ENCODE results near the gene PTPRJ. TPM values are rescaled to one million over a fixed set of nuclear protein-coding genes. Genes with fewer than 3 reads are reported as not detected.
A peak's percentile ranks its signal among the peaks of the same experiment; 100 is the strongest.

Gene PTPRJ
- total and polyA plus RNA-seq, 9 of the 15 experiments (the other 6 are each of a cell fraction or from before 2014, with no cell fraction given), result 0.56 to 10.7 (median 4.8) TPM

DNA sequence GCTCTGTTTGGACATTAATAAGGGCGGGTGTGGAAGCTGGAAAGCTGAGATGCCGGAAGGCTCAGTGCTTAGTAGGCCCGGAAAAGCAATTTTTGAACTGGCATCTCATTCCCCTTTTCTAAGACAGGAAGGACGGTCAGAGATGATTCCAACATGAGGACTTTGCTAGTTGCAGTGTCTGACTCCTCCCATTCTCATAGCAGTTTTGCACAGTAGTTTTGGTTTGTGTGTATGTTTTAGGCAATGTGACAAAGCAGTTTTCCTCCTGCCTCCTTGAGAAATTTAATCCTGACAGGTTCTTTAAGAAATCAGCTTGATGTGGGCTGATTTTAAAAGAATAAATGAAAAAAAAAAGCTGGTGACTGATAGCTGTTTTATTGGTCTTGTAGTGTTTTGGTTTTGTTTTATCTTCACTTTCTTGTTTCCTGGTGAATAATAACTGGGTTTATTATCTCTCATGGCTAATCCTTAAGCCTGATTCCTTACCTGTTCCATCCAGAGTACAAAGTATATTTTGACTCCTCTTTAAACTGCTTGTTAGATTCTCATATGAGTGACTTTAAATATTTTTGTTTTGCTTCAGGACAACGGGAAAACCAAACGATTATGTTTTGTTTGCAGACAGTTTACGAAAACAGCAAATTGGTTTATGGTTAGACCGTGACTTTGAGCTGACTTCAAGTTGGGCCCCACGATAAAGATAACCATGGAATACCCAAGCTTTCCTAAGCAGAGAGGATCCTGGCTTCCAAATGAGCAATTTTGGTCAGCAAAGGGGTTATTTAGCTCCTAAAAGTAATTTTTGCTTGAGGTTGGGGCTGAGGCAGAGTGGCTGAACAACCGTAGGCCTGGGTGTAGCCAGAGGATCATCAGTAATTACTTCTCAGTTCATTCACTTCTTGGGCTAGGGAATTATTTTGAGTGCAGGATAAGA, 3.4 kb downstream of the PTPRJ start (continued):
- TF ChIP-seq, protein P1, sequence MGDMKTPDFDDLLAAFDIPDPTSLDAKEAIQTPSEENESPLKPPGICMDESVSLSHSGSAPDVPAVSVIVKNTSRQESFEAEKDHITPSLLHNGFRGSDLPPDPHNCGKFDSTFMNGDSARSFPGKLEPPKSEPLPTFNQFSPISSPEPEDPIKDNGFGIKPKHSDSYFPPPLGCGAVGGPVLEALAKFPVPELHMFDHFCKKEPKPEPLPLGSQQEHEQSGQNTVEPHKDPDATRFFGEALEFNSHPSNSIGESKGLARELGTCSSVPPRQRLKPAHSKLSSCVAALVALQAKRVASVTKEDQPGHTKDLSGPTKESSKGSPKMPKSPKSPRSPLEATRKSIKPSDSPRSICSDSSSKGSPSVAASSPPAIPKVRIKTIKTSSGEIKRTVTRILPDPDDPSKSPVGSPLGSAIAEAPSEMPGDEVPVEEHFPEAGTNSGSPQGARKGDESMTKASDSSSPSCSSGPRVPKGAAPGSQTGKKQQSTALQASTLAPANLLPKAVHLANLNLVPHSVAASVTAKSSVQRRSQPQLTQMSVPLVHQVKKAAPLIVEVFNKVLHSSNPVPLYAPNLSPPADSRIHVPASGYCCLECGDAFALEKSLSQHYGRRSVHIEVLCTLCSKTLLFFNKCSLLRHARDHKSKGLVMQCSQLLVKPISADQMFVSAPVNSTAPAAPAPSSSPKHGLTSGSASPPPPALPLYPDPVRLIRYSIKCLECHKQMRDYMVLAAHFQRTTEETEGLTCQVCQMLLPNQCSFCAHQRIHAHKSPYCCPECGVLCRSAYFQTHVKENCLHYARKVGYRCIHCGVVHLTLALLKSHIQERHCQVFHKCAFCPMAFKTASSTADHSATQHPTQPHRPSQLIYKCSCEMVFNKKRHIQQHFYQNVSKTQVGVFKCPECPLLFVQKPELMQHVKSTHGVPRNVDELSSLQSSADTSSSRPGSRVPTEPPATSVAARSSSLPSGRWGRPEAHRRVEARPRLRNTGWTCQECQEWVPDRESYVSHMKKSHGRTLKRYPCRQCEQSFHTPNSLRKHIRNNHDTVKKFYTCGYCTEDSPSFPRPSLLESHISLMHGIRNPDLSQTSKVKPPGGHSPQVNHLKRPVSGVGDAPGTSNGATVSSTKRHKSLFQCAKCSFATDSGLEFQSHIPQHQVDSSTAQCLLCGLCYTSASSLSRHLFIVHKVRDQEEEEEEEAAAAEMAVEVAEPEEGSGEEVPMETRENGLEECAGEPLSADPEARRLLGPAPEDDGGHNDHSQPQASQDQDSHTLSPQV (IDR thresholded peaks at IDR 0.05), result peak; percentile 28; the same call in 1 of the 2 replicates
- 0 out of 2 replicates have a peak, but pooled peaks have one; percentile 10 for TF ChIP-seq SMARCA4 (IDR thresholded peaks at IDR 0.05)
- TF ChIP-seq, protein P2, sequence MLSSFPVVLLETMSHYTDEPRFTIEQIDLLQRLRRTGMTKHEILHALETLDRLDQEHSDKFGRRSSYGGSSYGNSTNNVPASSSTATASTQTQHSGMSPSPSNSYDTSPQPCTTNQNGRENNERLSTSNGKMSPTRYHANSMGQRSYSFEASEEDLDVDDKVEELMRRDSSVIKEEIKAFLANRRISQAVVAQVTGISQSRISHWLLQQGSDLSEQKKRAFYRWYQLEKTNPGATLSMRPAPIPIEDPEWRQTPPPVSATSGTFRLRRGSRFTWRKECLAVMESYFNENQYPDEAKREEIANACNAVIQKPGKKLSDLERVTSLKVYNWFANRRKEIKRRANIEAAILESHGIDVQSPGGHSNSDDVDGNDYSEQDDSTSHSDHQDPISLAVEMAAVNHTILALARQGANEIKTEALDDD (IDR thresholded peaks at IDR 0.05), result peak; percentile 70
- TF ChIP-seq NCOA4 (IDR thresholded peaks at IDR 0.05; ENCODE audit: partially characterized antibody), result no peak
- TF ChIP-seq ZNF316 (IDR thresholded peaks at IDR 0.05), result peak; percentile 88
- TF ChIP-seq C11orf30 (IDR thresholded peaks at IDR 0.05; ENCODE audit: low read depth), result peak; percentile 86
- TF ChIP-seq ZKSCAN1 (IDR thresholded peaks at IDR 0.05; ENCODE audit: low read depth, low read length), result peak; percentile 88
- peak; percentile 42; the same call in 1 of the 2 replicates for TF ChIP-seq DPF2 (IDR thresholded peaks at IDR 0.05)
- TF ChIP-seq ZNF12 (CRISPR knock-in tag; IDR thresholded peaks at IDR 0.05), result no peak
- TF ChIP-seq ZZZ3 (IDR thresholded peaks at IDR 0.05), result no peak
- peak; percentile 76 for TF ChIP-seq MAFG (tag; conservative IDR thresholded peaks at IDR 0.05)
- TF ChIP-seq MAFK (IDR thresholded peaks at IDR 0.05; ENCODE audit: low read length), result peak; percentile 49; the same call in 1 of the 2 replicates
- TF ChIP-seq NFE2 (IDR thresholded peaks at IDR 0.05; ENCODE audit: low read depth), result peak; percentile 82
- TF ChIP-seq, protein P3, sequence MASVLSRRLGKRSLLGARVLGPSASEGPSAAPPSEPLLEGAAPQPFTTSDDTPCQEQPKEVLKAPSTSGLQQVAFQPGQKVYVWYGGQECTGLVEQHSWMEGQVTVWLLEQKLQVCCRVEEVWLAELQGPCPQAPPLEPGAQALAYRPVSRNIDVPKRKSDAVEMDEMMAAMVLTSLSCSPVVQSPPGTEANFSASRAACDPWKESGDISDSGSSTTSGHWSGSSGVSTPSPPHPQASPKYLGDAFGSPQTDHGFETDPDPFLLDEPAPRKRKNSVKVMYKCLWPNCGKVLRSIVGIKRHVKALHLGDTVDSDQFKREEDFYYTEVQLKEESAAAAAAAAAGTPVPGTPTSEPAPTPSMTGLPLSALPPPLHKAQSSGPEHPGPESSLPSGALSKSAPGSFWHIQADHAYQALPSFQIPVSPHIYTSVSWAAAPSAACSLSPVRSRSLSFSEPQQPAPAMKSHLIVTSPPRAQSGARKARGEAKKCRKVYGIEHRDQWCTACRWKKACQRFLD (CRISPR knock-in tag; IDR thresholded peaks at IDR 0.05), result peak; percentile 39; the same call in 1 of the 2 replicates
- TF ChIP-seq, protein P4, sequence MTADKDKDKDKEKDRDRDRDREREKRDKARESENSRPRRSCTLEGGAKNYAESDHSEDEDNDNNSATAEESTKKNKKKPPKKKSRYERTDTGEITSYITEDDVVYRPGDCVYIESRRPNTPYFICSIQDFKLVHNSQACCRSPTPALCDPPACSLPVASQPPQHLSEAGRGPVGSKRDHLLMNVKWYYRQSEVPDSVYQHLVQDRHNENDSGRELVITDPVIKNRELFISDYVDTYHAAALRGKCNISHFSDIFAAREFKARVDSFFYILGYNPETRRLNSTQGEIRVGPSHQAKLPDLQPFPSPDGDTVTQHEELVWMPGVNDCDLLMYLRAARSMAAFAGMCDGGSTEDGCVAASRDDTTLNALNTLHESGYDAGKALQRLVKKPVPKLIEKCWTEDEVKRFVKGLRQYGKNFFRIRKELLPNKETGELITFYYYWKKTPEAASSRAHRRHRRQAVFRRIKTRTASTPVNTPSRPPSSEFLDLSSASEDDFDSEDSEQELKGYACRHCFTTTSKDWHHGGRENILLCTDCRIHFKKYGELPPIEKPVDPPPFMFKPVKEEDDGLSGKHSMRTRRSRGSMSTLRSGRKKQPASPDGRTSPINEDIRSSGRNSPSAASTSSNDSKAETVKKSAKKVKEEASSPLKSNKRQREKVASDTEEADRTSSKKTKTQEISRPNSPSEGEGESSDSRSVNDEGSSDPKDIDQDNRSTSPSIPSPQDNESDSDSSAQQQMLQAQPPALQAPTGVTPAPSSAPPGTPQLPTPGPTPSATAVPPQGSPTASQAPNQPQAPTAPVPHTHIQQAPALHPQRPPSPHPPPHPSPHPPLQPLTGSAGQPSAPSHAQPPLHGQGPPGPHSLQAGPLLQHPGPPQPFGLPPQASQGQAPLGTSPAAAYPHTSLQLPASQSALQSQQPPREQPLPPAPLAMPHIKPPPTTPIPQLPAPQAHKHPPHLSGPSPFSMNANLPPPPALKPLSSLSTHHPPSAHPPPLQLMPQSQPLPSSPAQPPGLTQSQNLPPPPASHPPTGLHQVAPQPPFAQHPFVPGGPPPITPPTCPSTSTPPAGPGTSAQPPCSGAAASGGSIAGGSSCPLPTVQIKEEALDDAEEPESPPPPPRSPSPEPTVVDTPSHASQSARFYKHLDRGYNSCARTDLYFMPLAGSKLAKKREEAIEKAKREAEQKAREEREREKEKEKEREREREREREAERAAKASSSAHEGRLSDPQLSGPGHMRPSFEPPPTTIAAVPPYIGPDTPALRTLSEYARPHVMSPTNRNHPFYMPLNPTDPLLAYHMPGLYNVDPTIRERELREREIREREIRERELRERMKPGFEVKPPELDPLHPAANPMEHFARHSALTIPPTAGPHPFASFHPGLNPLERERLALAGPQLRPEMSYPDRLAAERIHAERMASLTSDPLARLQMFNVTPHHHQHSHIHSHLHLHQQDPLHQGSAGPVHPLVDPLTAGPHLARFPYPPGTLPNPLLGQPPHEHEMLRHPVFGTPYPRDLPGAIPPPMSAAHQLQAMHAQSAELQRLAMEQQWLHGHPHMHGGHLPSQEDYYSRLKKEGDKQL (CRISPR knock-in tag; IDR thresholded peaks at IDR 0.05; ENCODE audit: borderline replicate concordance), result no peak

Measured in K562 (cell line).